HUDEP-2 (cell line): ENCODE results near the gene L1CAM.

ENCODE experiments used
- DNase-seq, 76 experiments: peaks; one replicate each; lab custom pipeline; 2025; ENCODE audit not compliant: unreplicated experiment in 76 of 76; lab: John Stamatoyannopoulos, UW

L1CAM gene

DNA sequence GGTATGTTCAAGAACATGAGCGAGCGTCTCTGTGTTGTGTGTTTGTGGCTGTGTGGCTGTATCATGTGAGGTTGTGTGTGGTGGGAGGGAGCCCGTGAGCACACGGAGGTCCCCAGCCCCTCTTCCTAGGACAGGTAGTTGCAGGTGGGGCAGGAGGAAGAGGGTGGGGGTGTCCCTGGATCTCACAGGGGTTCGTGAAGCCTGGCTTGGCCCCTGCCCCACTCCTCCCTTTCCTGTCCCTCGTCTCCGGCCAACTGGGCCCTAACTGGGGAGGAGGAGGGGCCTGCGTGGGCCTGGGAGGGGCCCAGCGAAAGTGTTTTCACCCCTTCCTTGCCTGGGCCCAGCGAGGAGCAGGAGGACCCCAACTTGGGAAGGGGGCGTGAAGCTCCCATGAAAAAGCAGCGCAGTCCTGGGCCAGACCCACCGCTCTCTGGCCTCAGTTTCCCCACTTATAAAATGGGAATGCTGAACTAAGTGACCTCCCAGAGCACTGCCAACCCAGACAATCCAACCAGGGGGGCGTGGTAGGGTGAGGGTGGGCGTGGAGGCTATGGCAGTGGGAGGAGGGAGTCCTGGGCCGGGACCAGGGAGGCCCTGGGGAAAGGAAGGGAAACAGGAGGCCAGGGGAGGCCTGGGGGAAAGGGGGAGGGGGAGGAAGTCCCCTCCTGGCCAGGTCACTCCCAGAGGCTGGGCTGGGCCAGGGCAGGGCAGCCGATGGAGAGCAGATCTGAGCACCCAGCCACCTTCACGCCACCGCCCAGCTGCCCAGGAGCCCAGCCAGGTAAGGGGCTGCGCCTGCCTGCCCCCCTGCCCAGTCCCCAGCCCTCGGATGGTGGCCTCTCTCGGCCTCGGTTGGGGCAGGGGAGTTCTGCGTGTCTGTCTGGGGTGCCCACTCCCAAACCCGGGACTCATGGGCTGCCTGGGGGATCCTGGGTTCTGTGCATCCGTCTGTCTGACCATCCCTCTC is 18.3 kb upstream of the L1CAM start, which contains the start of gene AVPR2:
Gene AVPR2 (plus strand): TSS at position 683 of the 967 bp plus-strand sequence. CDS start 473 bp downstream, outside the sequence.
- no peak for DNase-seq

DNA sequence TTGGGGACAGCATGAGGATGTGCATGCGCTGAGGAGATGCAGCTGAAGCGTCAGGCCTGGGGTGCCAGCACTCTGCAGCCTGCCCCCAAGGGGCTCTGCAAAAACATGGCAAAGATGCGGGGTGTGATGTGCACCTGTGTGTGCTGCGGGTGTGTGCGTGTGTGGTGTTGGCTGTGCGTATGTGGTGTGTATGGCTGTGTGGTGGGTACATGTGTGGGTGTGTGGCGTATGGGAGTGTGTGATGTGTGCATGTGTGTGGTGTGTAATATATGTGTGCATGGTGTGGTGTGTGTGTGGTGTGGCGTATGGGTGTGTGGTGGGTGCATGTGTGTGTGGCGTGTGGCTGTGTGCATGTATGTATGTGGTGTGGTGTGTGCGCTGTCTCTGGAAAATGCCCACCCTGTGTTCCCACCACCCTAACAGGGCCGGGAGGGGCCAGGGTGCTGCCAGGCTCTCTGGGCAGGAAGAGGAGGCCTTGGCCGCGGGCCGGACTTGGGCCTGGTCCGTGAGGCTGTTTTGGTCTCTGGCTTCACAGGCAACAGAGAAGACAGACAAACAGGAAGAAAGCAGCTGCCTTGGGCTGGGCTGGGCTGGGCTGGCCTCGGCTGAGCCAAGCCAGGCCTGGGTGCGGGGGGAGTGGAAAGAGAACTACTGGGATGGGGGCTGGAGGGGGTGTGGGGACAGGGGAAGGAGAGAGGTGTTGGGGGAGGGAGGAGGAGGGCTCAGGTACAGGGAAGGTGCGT is 17.4 kb upstream of the L1CAM start:
- no peak for DNase-seq

- DNase-seq, result no peak
These were observed 16.4 kb upstream of the L1CAM start for GRCh38 chrX:153902385-153902784.

GRCh38 chrX:153901753-153902140 is 15.8 kb upstream of the L1CAM start:
- no peak for DNase-seq

- DNase-seq, result peak in 43 of 76 experiments; percentile 0 to 52 (median 20)
These were observed 15.1 kb upstream of the L1CAM start for GRCh38 chrX:153900831-153901752.

DNA sequence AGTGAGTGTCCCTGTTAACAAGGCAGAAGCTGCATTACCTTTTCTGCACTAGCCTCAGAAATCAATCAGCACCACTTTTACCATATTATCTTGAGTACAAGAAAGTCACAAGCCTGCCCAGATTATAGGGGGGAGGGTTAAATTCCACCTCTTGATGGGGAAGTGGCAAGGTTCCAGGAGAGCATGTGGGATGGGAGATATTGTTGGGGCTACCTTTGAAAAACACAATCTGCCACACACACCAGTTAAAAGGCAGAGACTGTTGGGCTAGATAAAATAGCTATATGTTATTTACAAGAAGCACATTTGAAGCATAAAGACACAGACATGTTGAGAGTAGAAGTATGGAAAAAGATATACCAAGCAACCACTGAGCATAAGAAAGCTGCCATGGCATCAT is 11.9 kb upstream of the L1CAM start:
- DNase-seq, result peak in 73 of 76 experiments; percentile 11 to 87 (median 65)

- no peak for DNase-seq
These were observed 3.1 kb upstream of the L1CAM start for GRCh38 chrX:153889123-153889522.

GRCh38 chrX:153888344-153888743 is 2.4 kb upstream of the L1CAM start:
- DNase-seq, result no peak

GRCh38 chrX:153887385-153887784 is 1.4 kb upstream of the L1CAM start:
- DNase-seq, result no peak

DNA sequence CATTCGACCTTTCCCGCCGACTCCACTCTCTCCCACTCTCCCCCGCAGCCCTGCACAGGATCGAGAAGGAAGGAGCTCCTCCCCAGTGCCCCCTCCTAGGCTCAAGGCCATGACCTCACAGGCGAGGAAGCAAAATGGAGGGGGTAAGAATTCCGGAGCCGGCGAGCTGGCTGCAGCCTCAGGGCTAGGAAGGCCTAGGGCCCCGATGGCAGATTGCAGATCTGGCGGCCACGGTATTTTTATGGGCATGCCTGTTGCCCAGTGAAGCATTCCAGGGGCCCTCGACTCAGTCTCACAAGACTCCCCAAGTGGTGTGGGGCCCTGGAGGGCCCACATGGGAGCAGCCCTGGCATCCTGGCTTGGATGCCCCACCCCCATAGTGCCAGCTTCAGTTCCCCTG is 942 bp upstream of the L1CAM start:
- DNase-seq, result no peak

- no peak for DNase-seq
These were observed 675 bp downstream of the L1CAM start for GRCh38 chrX:153885208-153885787.

DNA sequence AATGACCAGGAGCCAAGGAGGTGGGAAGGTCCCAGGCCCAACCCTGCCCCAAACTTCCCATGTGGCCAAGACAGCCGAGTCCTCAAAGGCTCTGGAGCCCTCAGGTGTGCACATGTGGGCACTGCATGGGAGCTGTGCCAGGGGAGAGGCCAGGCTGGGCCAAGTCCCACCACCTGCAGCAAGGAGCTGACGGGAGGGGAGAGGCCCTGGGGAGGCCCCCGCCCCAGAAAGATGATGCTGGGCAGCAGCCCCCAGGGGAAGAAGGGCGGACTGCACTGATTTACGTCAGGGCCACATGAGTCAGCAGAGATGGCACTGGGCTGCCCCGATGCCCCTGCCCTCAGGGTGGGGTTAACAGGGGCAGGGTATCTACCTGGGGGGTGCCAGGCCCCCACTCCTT is 1.4 kb downstream of the L1CAM start:
- DNase-seq, result no peak

DNA sequence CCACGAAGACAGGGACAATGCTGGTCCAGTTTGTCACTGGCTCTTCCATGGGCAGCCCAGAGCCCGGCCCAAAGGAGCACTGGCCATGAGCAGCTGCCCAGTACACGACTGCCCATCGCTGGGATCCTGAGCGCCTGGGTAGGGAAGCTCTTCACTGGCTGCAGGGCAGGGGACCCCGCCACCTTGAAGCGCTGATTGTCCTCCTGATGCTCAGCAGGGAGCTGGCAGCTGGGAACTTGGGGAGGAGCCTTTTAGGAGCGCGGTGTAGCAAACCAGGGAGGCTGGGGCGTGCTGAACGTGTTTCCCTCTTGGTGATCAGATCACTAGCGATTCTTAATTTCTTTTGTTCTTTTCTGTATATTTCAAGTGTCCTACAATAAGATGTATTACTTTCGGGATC is 1.8 kb downstream of the L1CAM start:
- DNase-seq, result no peak

DNA sequence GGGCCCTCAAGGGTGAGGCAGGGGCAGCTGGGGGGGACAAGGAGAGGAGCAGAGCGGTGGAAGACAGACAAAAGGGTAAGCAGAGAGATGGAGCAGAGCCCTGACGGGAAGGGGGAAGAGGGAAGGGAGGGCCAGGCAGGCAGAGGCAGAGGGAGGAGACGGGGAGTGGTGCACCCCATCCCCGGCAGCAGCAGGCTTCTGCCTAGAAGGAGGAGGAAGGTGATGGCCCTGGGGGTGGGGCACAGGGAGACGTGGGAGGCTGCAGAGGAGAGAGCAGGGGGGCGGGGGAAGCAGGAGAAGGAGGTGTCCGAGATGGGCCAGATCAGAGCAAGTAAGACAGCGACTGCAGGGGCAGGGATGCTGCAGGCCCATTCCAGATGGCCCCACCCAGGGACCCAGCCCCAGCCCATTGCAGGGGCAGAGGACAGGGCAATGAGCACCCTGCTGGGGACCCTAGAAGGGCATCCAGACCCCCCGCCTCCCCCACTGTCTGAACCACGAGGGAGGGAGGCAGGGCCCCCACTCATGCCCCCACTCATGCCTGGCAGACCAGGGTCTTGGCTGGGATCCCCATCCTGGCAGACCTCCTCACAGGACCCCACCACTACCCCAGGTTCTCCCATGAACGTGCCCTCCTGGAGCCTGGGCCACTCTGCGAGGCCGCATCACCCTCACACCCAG is 2.7 kb downstream of the L1CAM start:
- DNase-seq, result no peak

- no peak for DNase-seq
These were observed 3.4 kb downstream of the L1CAM start for GRCh38 chrX:153882557-153882956.

GRCh38 chrX:153882086-153882498 is 3.9 kb downstream of the L1CAM start:
- DNase-seq, result no peak

- no peak for DNase-seq
These were observed 4.7 kb downstream of the L1CAM start for GRCh38 chrX:153881281-153881680.

DNA sequence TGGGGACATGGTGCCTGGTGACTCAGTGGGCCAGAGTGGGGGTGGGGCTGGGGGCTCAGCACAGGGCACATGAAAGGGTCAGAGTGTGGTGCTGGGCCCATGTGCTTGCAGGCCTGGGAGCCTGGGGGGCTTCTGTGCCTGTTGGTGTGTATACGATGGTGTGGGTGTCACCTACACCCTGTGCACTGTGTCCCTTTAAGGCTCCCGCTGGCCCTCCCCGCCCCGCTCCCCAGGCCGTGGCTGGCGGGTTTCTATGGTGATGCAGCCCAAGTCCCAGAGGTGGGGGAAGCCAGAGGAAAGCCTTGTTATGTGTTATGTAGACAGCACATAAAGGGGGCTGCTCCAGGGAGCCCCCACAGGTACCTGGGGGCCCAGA is 5.5 kb downstream of the L1CAM start:
- no peak for DNase-seq

DNA sequence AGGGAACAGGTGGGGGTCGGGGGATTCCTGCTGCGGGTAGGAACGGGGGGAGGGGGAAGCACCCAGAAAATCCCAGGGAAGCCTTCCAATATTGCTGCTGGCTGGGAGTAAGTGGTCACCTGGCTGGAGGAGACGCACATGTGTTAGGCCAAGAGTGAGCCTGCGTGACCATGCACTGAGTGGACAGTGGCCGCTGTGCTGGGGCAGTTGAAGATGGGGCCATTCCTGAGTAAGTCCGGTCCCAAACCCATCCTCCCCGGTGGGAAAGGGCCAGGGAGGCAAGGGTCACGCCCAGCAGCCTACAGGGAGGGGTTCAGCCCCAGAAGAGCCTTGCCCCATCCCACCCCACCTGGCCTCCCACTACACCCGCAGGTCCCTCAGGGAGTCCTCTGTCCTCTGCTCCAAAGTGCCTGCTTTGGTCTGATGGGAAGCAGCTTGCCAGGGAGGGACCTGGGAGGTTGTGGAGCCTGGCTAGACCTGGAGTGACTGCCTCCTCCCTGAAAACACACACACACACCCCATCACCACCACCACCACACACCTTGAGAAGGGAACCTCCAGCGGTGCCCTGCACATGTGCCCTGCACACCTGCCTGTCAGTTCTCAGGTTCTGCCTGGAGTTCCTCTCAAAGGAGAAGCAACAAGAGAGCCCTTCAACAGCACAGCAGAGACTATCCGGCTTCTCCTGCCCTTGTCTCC is 6.1 kb downstream of the L1CAM start:
- DNase-seq, result no peak
